Activated naive CD4-positive, alpha-beta T cell treated with anti-CD3 and anti-CD28 coated beads, Interleukin-2, amount 10 ng/mL, durations not matched to agents 7 days and 5 days (primary cell): ENCODE measurements around the gene AIFM2.
"Not testable (repeated sequence)": the region's sequence is repeated elsewhere in the genome, so short reads cannot be mapped to it uniquely, and the experiment has no call there.

ENCODE experiments used
- CTCF ChIA-PET: fragments of 350-600 bp; sonication (Branson Sonifier 250); formaldehyde crosslinking; loops from one replicate; lab custom pipeline; 2021; ENCODE audit warnings: antibody characterized with exemption; lab: Charles Lee
- DNase-seq: peaks from one replicate; pipeline ENCODE4 v3.0.0-alpha.2; 2020
- H3K27ac Mint-ChIP-seq: one replicate; pipeline ENCODE4 v1.8.0; 2021; ENCODE audit warnings: mild to moderate bottlenecking, moderate library complexity, mixed read lengths
- H3K27me3 Mint-ChIP-seq: one replicate; pipeline ENCODE4 v1.8.0; 2021; ENCODE audit warnings: mild to moderate bottlenecking, mixed read lengths
- H3K36me3 Mint-ChIP-seq: one replicate; pipeline ENCODE4 v1.8.0; 2021; ENCODE audit warnings: mixed read lengths
- H3K4me1 Mint-ChIP-seq: one replicate; pipeline ENCODE4 v1.8.0; 2021; ENCODE audit warnings: mixed read lengths
- H3K4me3 Mint-ChIP-seq: one replicate; pipeline ENCODE4 v1.8.0; 2021; ENCODE audit warnings: mild to moderate bottlenecking, moderate library complexity, mixed read lengths
- H3K9me3 Mint-ChIP-seq: one replicate; pipeline ENCODE4 v1.8.0; 2021; ENCODE audit warnings: mixed read lengths

Gene AIFM2

DNA sequence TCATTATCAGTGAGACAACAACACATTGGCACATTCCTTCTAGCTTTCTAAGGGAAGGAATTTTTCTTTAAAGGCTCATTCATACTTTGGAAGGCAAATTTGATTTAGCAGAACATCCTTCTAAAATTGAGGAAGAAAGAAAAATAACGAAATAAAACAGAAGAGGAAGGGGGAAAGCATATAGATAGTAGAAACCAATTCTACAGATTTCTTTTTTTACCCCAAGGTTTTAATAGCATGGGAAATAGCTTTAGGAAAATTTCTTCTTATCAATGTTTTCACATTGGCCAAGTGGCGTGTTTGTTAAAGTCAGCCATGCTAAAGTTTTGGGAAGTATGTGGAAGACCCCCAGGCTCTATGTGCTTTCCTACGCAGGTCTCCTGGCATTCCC is 44.3 kb downstream of the AIFM2 start:
- peaks cover 17% of the 10 kb centered on the region for H3K4me1 Mint-ChIP-seq
- DNase-seq, result no peak
- no peak overlapping the region for H3K4me3 Mint-ChIP-seq
- H3K9me3 Mint-ChIP-seq, result no peaks in the 10 kb centered on the region
- CTCF ChIA-PET, result interaction anchor here (0.9 kb wide), 1 partner anchor 28 kb away, joined by 3 read pairs; no protein-coding TSS in a partner anchor
- peaks cover 26% of the 10 kb centered on the region for H3K27me3 Mint-ChIP-seq
- H3K27ac Mint-ChIP-seq, result no peak overlapping the region
- H3K36me3 Mint-ChIP-seq, result no peaks in the 10 kb centered on the region

GRCh38 chr10:70087616-70088307 is 44.9 kb downstream of the AIFM2 start:
- H3K4me1 Mint-ChIP-seq, result peaks cover 13% of the 10 kb centered on the region
- H3K4me3 Mint-ChIP-seq, result no peak overlapping the region
- peaks cover 31% of the 10 kb centered on the region for H3K27me3 Mint-ChIP-seq
- H3K36me3 Mint-ChIP-seq, result no peaks in the 10 kb centered on the region
- no peak overlapping the region for H3K27ac Mint-ChIP-seq
- CTCF ChIA-PET, result interaction anchor here (0.9 kb wide), 1 partner anchor 28 kb away, joined by 3 read pairs; no protein-coding TSS in a partner anchor
- no peak for DNase-seq
- no peaks in the 10 kb centered on the region for H3K9me3 Mint-ChIP-seq

DNA sequence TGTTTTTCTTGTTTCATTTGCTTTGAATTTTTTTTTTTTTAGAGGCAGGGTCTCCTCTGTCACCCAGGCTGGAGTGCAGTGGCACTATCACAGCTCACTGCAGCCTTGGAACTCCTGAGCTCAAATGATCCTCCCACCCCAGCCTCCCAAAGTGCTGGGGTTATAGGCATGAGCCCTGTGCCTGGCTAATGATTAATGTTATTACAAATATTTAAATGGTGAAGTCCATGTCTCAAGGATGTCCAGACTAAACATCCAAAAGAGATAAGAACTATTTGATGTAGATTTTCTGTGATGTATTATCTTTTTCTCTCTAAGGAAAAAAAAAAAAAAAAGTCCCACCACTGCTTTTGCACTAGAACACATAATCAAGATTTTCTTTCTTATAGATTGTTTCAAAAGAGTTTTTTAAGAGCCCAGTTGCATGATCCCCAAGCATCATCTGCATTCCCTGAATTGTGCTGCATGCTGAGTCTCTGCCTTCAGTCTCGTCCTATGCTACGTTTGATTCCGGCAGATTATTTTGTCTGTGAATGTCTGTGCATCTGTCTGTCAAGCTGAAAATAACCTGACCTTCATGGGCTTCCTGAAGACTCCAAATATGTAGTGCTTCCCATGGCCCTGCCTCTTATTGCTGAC is 46.5 kb downstream of the AIFM2 start:
- H3K4me3 Mint-ChIP-seq, result no peak overlapping the region
- no peaks in the 10 kb centered on the region for H3K4me1 Mint-ChIP-seq
- DNase-seq, result no peak
- no peaks in the 10 kb centered on the region for H3K36me3 Mint-ChIP-seq
- H3K9me3 Mint-ChIP-seq, result no peaks in the 10 kb centered on the region
- H3K27me3 Mint-ChIP-seq, result peaks cover 31% of the 10 kb centered on the region
- no peak overlapping the region for H3K27ac Mint-ChIP-seq
- CTCF ChIA-PET, result interaction anchor here (2.2 kb wide), 1 partner anchor 30 kb away, joined by 8 read pairs; no protein-coding TSS in a partner anchor

DNA sequence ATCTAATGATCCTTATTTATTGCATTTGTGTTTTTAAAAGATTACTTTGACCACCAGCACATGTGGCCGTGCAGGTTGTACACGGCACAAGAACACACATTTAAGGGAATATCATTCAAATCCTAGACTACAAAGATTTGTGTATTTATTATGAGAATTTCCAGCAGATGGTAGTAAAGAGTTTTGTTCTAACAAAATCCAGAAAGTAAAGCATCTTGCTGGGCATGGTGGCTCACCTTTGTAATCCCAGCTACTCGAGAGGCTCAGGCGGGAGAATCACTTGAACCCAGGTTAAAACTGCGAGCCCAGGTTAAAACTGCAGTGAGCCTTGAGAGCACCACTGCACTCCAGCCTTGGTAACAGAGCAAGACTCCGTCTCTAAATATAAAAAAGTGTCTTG is 48.4 kb downstream of the AIFM2 start:
- no peak overlapping the region for H3K27ac Mint-ChIP-seq
- H3K4me3 Mint-ChIP-seq, result no peak overlapping the region
- no peaks in the 10 kb centered on the region for H3K4me1 Mint-ChIP-seq
- no peaks in the 10 kb centered on the region for H3K9me3 Mint-ChIP-seq
- CTCF ChIA-PET, result interaction anchor here (1.2 to 1.4 kb wide), 2 partner anchors 12 to 62 kb away, joined by 3 to 6 read pairs; partner anchors contain the start of gene TYSND1
- peaks cover 31% of the 10 kb centered on the region for H3K27me3 Mint-ChIP-seq
- no peaks in the 10 kb centered on the region for H3K36me3 Mint-ChIP-seq
- DNase-seq, result no peak

GRCh38 chr10:70080789-70081188 is 51.8 kb downstream of the AIFM2 start:
- not testable (repeated sequence) for H3K4me3 Mint-ChIP-seq, H3K27ac Mint-ChIP-seq, H3K9me3 Mint-ChIP-seq, H3K36me3 Mint-ChIP-seq, DNase-seq, H3K4me1 Mint-ChIP-seq
- peaks cover 29% of the 10 kb centered on the region for H3K27me3 Mint-ChIP-seq
- CTCF ChIA-PET, result interaction anchor here (1.7 kb wide), 1 partner anchor 35 kb away, joined by 7 read pairs; no protein-coding TSS in a partner anchor

- H3K4me3 Mint-ChIP-seq, result no peak overlapping the region
- no peaks in the 10 kb centered on the region for H3K4me1 Mint-ChIP-seq
- no peak for DNase-seq
- no peaks in the 10 kb centered on the region for H3K9me3 Mint-ChIP-seq
- H3K36me3 Mint-ChIP-seq, result no peaks in the 10 kb centered on the region
- CTCF ChIA-PET, result interaction anchor here (1.5 to 1.7 kb wide), 2 partner anchors 37 to 119 kb away, joined by 3 to 7 read pairs; no protein-coding TSS in a partner anchor
- H3K27me3 Mint-ChIP-seq, result peaks cover 24% of the 10 kb centered on the region
- no peak overlapping the region for H3K27ac Mint-ChIP-seq
Observed at GRCh38 chr10:70078937-70079336, 53.7 kb downstream of the AIFM2 start.

DNA sequence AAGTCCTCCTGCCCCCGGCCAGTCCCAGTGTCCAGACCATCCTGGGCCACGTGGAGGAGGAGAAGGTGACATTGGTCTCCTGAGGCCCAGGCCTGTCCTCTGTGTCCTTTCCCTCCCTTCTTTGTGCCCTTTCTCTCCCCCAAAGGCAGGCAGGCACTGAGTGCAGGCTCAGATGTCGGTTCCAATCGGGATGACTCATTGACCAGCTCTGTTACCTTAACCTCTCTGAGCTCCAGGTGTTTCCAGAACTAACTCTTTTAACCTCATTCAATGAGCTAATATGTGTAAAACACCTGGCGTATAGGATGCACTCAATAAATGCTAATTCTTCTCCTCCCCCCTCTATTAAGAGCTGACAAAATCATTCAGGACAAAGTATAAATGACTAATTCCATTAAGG is 54.3 kb downstream of the AIFM2 start:
- Mint-ChIP-seq H3K4me3 (no peak overlapping the region), H3K27me3 (peaks cover 22% of the 10 kb centered on the region), H3K27ac (no peak overlapping the region), H3K4me1 (no peaks in the 10 kb centered on the region), H3K36me3 (no peaks in the 10 kb centered on the region), H3K9me3 (no peaks in the 10 kb centered on the region)
- CTCF ChIA-PET, result interaction anchor here (0.6 to 1.5 kb wide), 2 partner anchors 37 to 118 kb away, joined by 3 read pairs; no protein-coding TSS in a partner anchor
- DNase-seq, result no peak

- no peak for DNase-seq
- CTCF ChIA-PET, result no interaction called here
- H3K4me1 Mint-ChIP-seq, result no peaks in the 10 kb centered on the region
- no peaks in the 10 kb centered on the region for H3K9me3 Mint-ChIP-seq
- H3K36me3 Mint-ChIP-seq, result no peaks in the 10 kb centered on the region
- H3K27ac Mint-ChIP-seq, result no peak overlapping the region
- H3K4me3 Mint-ChIP-seq, result no peak overlapping the region
- H3K27me3 Mint-ChIP-seq, result peaks cover 20% of the 10 kb centered on the region
Observed at GRCh38 chr10:70074971-70075370, 57.7 kb downstream of the AIFM2 start.

DNA sequence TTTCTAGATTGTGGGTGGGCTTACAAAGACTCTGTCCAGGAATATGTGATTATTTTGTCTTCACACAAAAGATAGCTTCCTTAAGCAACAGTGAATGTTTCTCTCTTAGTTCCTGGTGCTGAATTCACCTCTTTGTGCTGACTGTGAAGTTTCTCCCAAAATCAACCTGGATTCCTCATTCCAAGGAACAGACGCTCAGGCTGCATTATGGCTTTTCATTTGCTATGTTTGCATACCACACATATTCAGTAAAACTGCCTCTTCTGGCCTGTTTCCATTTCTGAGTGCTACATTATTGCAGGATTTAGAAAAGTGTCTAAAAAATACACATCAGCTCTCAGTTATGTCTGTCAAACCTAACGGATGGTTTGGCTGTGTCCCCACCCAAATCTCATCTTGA is 58.5 kb downstream of the AIFM2 start:
- CTCF ChIA-PET, result no interaction called here
- Mint-ChIP-seq H3K27ac (no peak overlapping the region), H3K9me3 (no peaks in the 10 kb centered on the region), H3K27me3 (peaks cover 20% of the 10 kb centered on the region), H3K4me3 (no peak overlapping the region), H3K36me3 (no peaks in the 10 kb centered on the region), H3K4me1 (no peaks in the 10 kb centered on the region)
- no peak for DNase-seq

DNA sequence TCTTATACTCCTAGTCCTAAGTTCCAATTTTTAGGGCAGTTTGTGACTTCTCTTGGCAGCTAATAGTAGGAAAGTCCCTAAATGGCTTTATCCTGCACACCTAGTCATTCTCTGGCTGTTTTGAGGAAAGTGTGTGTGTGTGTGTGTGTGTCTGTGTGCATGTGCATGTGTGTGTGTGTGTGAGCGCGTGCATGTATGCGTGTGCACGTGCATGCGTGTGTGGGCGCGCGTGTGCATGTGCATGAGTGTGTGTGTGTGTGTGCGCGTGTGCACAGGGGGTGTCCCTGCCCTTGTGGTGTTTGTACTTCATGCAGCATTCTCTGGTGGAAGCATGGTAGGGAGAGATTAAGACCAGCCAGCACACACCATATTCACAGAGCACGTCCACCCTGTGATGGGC is 61.8 kb downstream of the AIFM2 start:
- Mint-ChIP-seq H3K36me3 (no peaks in the 10 kb centered on the region), H3K4me1 (no peaks in the 10 kb centered on the region), H3K9me3 (no peaks in the 10 kb centered on the region), H3K4me3 (no peak overlapping the region), H3K27ac (no peak overlapping the region), H3K27me3 (peaks cover 20% of the 10 kb centered on the region)
- DNase-seq, result no peak
- CTCF ChIA-PET, result interaction anchor here (2.3 kb wide), 1 partner anchor 45 kb away, joined by 8 read pairs; no protein-coding TSS in a partner anchor

GRCh38 chr10:70069346-70069745 is 63.3 kb downstream of the AIFM2 start:
- Mint-ChIP-seq H3K27ac (no peak overlapping the region), H3K27me3 (peaks cover 18% of the 10 kb centered on the region), H3K36me3 (no peaks in the 10 kb centered on the region), H3K9me3 (no peaks in the 10 kb centered on the region), H3K4me3 (no peak overlapping the region), H3K4me1 (no peaks in the 10 kb centered on the region)
- DNase-seq, result no peak
- CTCF ChIA-PET, result no interaction called here

DNA sequence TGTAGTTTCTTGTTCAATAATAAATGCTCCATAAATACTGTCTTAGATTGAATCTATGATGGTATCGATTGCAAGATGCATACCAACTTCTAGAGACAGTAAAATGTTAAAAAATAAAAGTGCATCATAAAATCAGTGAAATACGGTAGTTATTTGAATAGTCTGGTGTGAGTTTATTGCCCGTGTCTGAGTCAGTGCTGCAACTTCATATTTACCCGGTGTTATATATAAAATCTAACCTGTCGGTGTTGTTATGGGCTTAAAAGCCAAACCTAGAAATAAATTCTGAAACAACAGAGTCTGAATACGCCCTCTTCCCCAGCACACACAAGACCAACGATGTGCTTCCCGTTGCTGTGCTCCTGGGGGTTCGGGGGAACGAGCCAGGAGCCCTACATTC is 63.7 kb downstream of the AIFM2 start:
- Mint-ChIP-seq H3K36me3 (no peaks in the 10 kb centered on the region), H3K27ac (no peak overlapping the region), H3K27me3 (peaks cover 19% of the 10 kb centered on the region), H3K4me1 (no peaks in the 10 kb centered on the region), H3K4me3 (no peak overlapping the region), H3K9me3 (no peaks in the 10 kb centered on the region)
- no peak for DNase-seq
- CTCF ChIA-PET, result no interaction called here

- no peaks in the 10 kb centered on the region for H3K4me1 Mint-ChIP-seq
- H3K36me3 Mint-ChIP-seq, result no peaks in the 10 kb centered on the region
- peaks cover 19% of the 10 kb centered on the region for H3K27me3 Mint-ChIP-seq
- no peak overlapping the region for H3K4me3 Mint-ChIP-seq
- no peaks in the 10 kb centered on the region for H3K9me3 Mint-ChIP-seq
- CTCF ChIA-PET, result interaction anchor here (1.4 kb wide), 1 partner anchor 15 kb away, joined by 3 read pairs; no protein-coding TSS in a partner anchor
- DNase-seq, result no peak
- no peak overlapping the region for H3K27ac Mint-ChIP-seq
Observed at GRCh38 chr10:70067586-70067985, 65.0 kb downstream of the AIFM2 start.

GRCh38 chr10:70066190-70066589 is 66.4 kb downstream of the AIFM2 start:
- Mint-ChIP-seq H3K4me3 (no peak overlapping the region), H3K36me3 (no peaks in the 10 kb centered on the region), H3K9me3 (no peaks in the 10 kb centered on the region), H3K4me1 (no peaks in the 10 kb centered on the region), H3K27me3 (peaks cover 19% of the 10 kb centered on the region), H3K27ac (no peak overlapping the region)
- DNase-seq, result no peak
- CTCF ChIA-PET, result no interaction called here
